B cell (primary cell): ENCODE measurements around the gene L2HGDH. TPM values are rescaled to one million over a fixed set of nuclear protein-coding genes. Genes with fewer than 3 reads are reported as not detected.

ENCODE experiments used
- ATAC-seq: fragments of 200-7000 bp; cut with Tn5 transposase; one replicate; pipeline ENCODE4 v1.10.0; 2021; ENCODE audit warnings: low read depth, mild to moderate bottlenecking, moderate number of reproducible peaks, moderate library complexity
- CTCF ChIA-PET: fragments of 350-600 bp; sonication (Branson Sonifier 250); formaldehyde crosslinking; loops from one replicate; lab custom pipeline; 2021; ENCODE audit warnings: antibody characterized with exemption, inconsistent platforms; lab: Charles Lee
- POLR2A ChIA-PET: fragments of 350-600 bp; sonication (Branson Sonifier 250); formaldehyde crosslinking; loops from one replicate; lab custom pipeline; 2021; ENCODE audit warnings: antibody characterized with exemption; lab: Charles Lee
- DNase-seq: peaks from one replicate; pipeline ENCODE4 v3.0.0; 2013
- H2AFZ ChIP-seq: 2 replicates; pipeline ENCODE4 v1.6.1; 2012; ENCODE audit warnings: mild to moderate bottlenecking, low read depth, low read length; ENCODE audit not compliant: insufficient read depth, poor library complexity, severe bottlenecking
- H3K27ac ChIP-seq, 2 donors: 1 replicate in 1 of 2; 2 replicates in 1 of 2; pipeline ENCODE4 v1.5.1; 2012 to 2013; ENCODE audit warnings: low read length in 2 of 2, mild to moderate bottlenecking in 2 of 2, moderate library complexity in 1 of 2
- H3K27me3 ChIP-seq, 4 experiments: fragments of 200-600 bp in 1 of 4; sonication (generic) in 1 of 4; replicated peaks in 1 of 4; 1 replicate in 2 of 4; 2 replicates in 2 of 4; pipeline versions ENCODE4 v1.6.1 to v1.7.0; 2013 to 2016; ENCODE audit warnings: low read length in 3 of 4, mild to moderate bottlenecking in 2 of 4, mixed read lengths in 1 of 4, moderate library complexity in 1 of 4; ENCODE audit not compliant: insufficient read depth in 4 of 4, control insufficient read depth in 3 of 4; ENCODE audit errors: control extremely low read depth in 1 of 4
- H3K36me3 ChIP-seq, 2 experiments: replicated peaks in 1 of 2; 1 replicate in 1 of 2; 2 replicates in 1 of 2; pipeline versions ENCODE4 v1.6.1 to v1.7.1; 2013; ENCODE audit warnings: low read length in 1 of 2; ENCODE audit not compliant: insufficient read depth in 2 of 2, control insufficient read depth in 1 of 2; ENCODE audit errors: control extremely low read depth in 1 of 2, extremely low read depth in 1 of 2
- H3K4me1 ChIP-seq, 2 donors: fragments of 200-600 bp in 1 of 2; sonication (generic) in 1 of 2; 1 replicate in 1 of 2; 2 replicates in 1 of 2; pipeline versions ENCODE4 v1.5.1 to v1.6.1; 2013 to 2017; ENCODE audit warnings: low read length in 2 of 2; ENCODE audit not compliant: control insufficient read depth in 2 of 2, insufficient read depth in 2 of 2
- H3K4me2 ChIP-seq: replicated peaks from 2 replicates; pipeline ENCODE3; 2012; ENCODE audit warnings: mild to moderate bottlenecking, low read depth, low read length; ENCODE audit not compliant: poor library complexity, severe bottlenecking
- H3K4me3 ChIP-seq, 5 experiments: fragments of 200-600 bp in 1 of 5; sonication (generic) in 1 of 5; 1 replicate in 3 of 5; 2 replicates in 2 of 5; pipeline versions ENCODE4 v1.5.1 to v1.7.0; 2011 to 2016; ENCODE audit warnings: low read length in 4 of 5, mild to moderate bottlenecking in 4 of 5, low read depth in 2 of 5, control low read depth in 1 of 5, moderate library complexity in 1 of 5; ENCODE audit not compliant: insufficient read depth in 1 of 5; ENCODE audit errors: control extremely low read depth in 1 of 5, extremely low read depth in 1 of 5
- H3K79me2 ChIP-seq: fragments of 200-600 bp; sonication (generic); one replicate; pipeline ENCODE4 v1.6.0; 2016; ENCODE audit warnings: low read length; ENCODE audit not compliant: control insufficient read depth, insufficient read depth
- H3K9ac ChIP-seq: fragments of 200-600 bp; sonication (generic); 2 replicates; pipeline ENCODE4 v1.6.1; 2017; ENCODE audit warnings: mild to moderate bottlenecking, low read length, moderate library complexity
- H3K9me3 ChIP-seq, 3 donors: one replicate each; pipeline versions ENCODE4 v1.6.1 to v1.7.1; 2013; ENCODE audit warnings: low read length in 2 of 3; ENCODE audit not compliant: control insufficient read depth in 2 of 3, insufficient read depth in 1 of 3; ENCODE audit errors: control extremely low read depth in 1 of 3
- H4K20me1 ChIP-seq: 2 replicates; pipeline ENCODE4 v1.6.0; 2012; ENCODE audit warnings: mild to moderate bottlenecking, low read length; ENCODE audit not compliant: insufficient read depth, control insufficient read depth, poor library complexity, severe bottlenecking
- H3K27ac Mint-ChIP-seq: one replicate; pipeline ENCODE4 v1.8.0; 2021; ENCODE audit warnings: mixed read lengths
- H3K27me3 Mint-ChIP-seq: one replicate; pipeline ENCODE4 v1.8.0; 2021; ENCODE audit warnings: mixed read lengths
- H3K4me1 Mint-ChIP-seq: one replicate; pipeline ENCODE4 v1.8.0; 2021; ENCODE audit warnings: mixed read lengths
- H3K4me3 Mint-ChIP-seq: one replicate; pipeline ENCODE4 v1.8.0; 2021; ENCODE audit warnings: mixed read lengths
- H3K9me3 Mint-ChIP-seq: one replicate; pipeline ENCODE4 v1.8.0; 2022; ENCODE audit warnings: mixed read lengths; ENCODE audit not compliant: insufficient read depth
- CTCF ChIP-seq: fragments of 200-600 bp; IDR thresholded peaks from one replicate; pipeline ENCODE4 v1.8.0; 2022; ENCODE audit warnings: antibody characterized with exemption, mild to moderate bottlenecking
- EZH2 ChIP-seq: IDR thresholded peaks from 2 replicates; pipeline ENCODE4 v1.6.1; 2012; ENCODE audit warnings: borderline replicate concordance, low read depth, mild to moderate bottlenecking, moderate library complexity, low read length; ENCODE audit not compliant: insufficient read depth, poor library complexity, severe bottlenecking
- WGBS: methylation state at CpG from one replicate; pipeline ENCODE4 v1.1.5; 2013; ENCODE audit warnings: missing lambda C conversion rate; ENCODE audit not compliant: insufficient coverage; 5-methylcytosine and 5-hydroxymethylcytosine counted together
- intact Hi-C: fragments of 100-400 bp; cut with micrococcal nuclease; formaldehyde crosslinking; loops from one replicate; pipeline ENCODE4 v1.10.0; 2022
- polyA plus RNA-seq: library from polyadenylated mRNA; depleted of rRNA; stranded (reverse); fragments of >200 nt; gene quantifications from 2 replicates; pipeline ENCODE4 v1.2.3, GENCODE V29; 2012
- total RNA-seq, 2 donors: library from RNA; stranded (reverse); fragments of 120-200 nt in 1 of 2; gene quantifications; 1 replicate in 1 of 2; 2 replicates in 1 of 2; pipeline versions ENCODE4 v1.2.3 to v1.2.4, GENCODE V29; 2013 to 2022

L2HGDH gene
- total and polyA plus RNA-seq, 2 donors (not counting 1 experiment from before 2014, with no cell fraction given) = 1.1 to 5.5 TPM

DNA sequence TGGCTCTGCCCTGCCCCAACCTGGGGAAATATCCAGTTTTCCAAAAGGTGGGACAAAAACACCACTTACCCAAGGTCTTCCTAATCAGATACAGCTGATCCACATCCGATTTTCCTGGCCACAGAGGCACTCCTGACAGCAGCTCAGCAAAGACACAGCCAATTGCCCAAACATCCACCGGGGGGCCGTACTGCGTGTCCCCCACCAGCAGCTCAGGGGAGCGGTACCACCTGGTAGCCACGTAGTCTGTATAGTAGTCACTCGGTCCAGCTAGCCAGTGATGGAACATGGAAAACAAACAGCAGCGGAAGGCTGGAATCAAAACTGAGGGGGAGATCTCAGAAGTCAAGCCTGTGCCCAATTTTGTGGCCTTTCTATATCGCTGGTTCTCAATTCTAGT, 28.9 kb upstream of the L2HGDH start:
- DNase-seq (no peak), ATAC-seq (no peak)
- Mint-ChIP-seq H3K9me3 (no peaks in the 10 kb centered on the region), H3K4me1 (peaks cover 19% of the 10 kb centered on the region), H3K27me3 (no peaks in the 10 kb centered on the region), H3K27ac (no peak overlapping the region), H3K4me3 (no peak overlapping the region)
- Histone ChIP-seq H3K79me2 (no peaks in the 10 kb centered on the region), H3K27me3 (no peaks in the 10 kb centered on the region), H3K4me2 (no peak overlapping the region), H3K36me3 (peaks cover 0 to 10% of the 10 kb centered on the region in 2 experiments), H2AFZ (no peak overlapping the region), H3K27ac (no peak overlapping the region), H3K9me3 (no peaks in the 10 kb centered on the region), H3K4me3 (no peak overlapping the region), H4K20me1 (no peaks in the 10 kb centered on the region), H3K4me1 (peaks cover 12 to 14% of the 10 kb centered on the region in 2 donors), H3K9ac (no peak overlapping the region)
- 92% methylated on average over 7 of the region's 9 CpGs for WGBS
- POLR2A ChIA-PET = no interaction called here
- CTCF ChIA-PET = interaction anchor here (1.2 kb wide), 1 partner anchor 19 kb away, joined by 6 read pairs; no protein-coding TSS in a partner anchor
- TF ChIP-seq EZH2 (no peak), CTCF (no peak)
- intact Hi-C loops = no loop called here

DNA sequence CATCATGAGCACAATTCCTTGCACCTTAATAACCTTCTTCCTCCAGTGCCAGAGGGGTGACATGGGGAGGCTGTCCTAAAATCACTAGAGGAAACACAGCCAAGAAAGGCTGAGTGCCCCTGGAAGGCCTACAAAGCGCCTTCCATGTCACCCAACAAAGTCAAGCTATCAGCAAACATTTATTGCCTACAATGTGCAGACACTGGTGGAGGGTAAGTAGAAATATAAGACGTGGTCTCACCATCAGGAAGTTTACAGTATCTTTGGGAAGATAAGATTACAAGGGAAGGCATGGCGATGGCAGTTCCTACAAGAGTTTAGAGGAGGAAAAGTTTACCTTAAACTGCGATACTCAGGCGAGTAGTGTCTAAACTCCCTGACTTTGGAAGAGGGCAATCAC, 28.0 kb upstream of the L2HGDH start:
- Histone ChIP-seq H3K9me3 (no peaks in the 10 kb centered on the region), H3K4me3 (no peak overlapping the region), H3K27ac (no peak overlapping the region), H4K20me1 (no peaks in the 10 kb centered on the region), H3K4me2 (no peak overlapping the region), H3K79me2 (no peaks in the 10 kb centered on the region), H3K9ac (no peak overlapping the region), H3K27me3 (no peaks in the 10 kb centered on the region), H2AFZ (no peak overlapping the region), H3K36me3 (peaks cover 0 to 10% of the 10 kb centered on the region in 2 experiments), H3K4me1 (peaks cover 16 to 20% of the 10 kb centered on the region in 2 donors)
- Mint-ChIP-seq H3K9me3 (no peaks in the 10 kb centered on the region), H3K27ac (no peak overlapping the region), H3K4me1 (peaks cover 27% of the 10 kb centered on the region), H3K4me3 (no peak overlapping the region), H3K27me3 (no peaks in the 10 kb centered on the region)
- WGBS = no CpG with 5 or more reads among the region's 5 CpGs
- no peak for TF ChIP-seq CTCF
- ATAC-seq = no peak
- ChIA-PET CTCF (interaction anchor here (0.6 to 1.2 kb wide), 2 partner anchors 19 to 114 kb away, joined by 3 to 6 read pairs; no protein-coding TSS in a partner anchor), POLR2A (no interaction called here)
- intact Hi-C loops = no loop called here
- no peak for DNase-seq
